Keratinocyte (primary cell): ENCODE measurements around the gene ANXA3. TPM values are rescaled to one million over a fixed set of nuclear protein-coding genes. Genes with fewer than 3 reads are reported as not detected.

Experiments
- DNase-seq: peaks from one replicate; pipeline ENCODE4 v3.0.0-alpha.2; 2011; ENCODE audit warnings: low read depth, missing footprints, low spot score
- FAIRE-seq: peaks from 2 replicates; lab custom pipeline; 2011; peaks lifted over from hg19 to GRCh38; lab: Jason Lieb, UNC
- H2AFZ ChIP-seq: 2 replicates; pipeline ENCODE4 v1.6.0; 2012; ENCODE audit warnings: low read length, control low read depth, inconsistent platforms; ENCODE audit not compliant: control insufficient read depth
- H3K27ac ChIP-seq: 2 replicates; pipeline ENCODE4 v1.5.1; 2011; ENCODE audit warnings: low read length; ENCODE audit not compliant: control insufficient read depth, insufficient read depth
- H3K27me3 ChIP-seq: 3 replicates; pipeline ENCODE4 v1.6.0; 2011; ENCODE audit warnings: low read length; ENCODE audit not compliant: control insufficient read depth, insufficient read depth; ENCODE audit errors: extremely low read depth
- H3K36me3 ChIP-seq, 2 experiments: 2 replicates in 1 of 2; 3 replicates in 1 of 2; pipeline ENCODE4 v1.5.1; 2011; ENCODE audit warnings: low read length in 2 of 2, mild to moderate bottlenecking in 1 of 2; ENCODE audit not compliant: control insufficient read depth in 2 of 2, insufficient read depth in 2 of 2; ENCODE audit errors: extremely low read depth in 1 of 2
- H3K4me1 ChIP-seq: 3 replicates; pipeline ENCODE4 v1.5.1; 2011; ENCODE audit warnings: low read length; ENCODE audit not compliant: control insufficient read depth, insufficient read depth; ENCODE audit errors: extremely low read depth
- H3K4me2 ChIP-seq: 3 replicates; pipeline ENCODE4 v1.6.0; 2011; ENCODE audit warnings: low read depth, low read length; ENCODE audit not compliant: control insufficient read depth, insufficient read depth; ENCODE audit errors: extremely low read depth
- H3K4me3 ChIP-seq, 3 experiments: fragments of 200-600 bp in 1 of 3; sonication (generic) in 1 of 3; 2 replicates in 2 of 3; 3 replicates in 1 of 3; pipeline ENCODE4 v1.5.1; 2011 to 2016; ENCODE audit warnings: low read length in 3 of 3, mild to moderate bottlenecking in 3 of 3, control low read depth in 2 of 3, inconsistent platforms in 1 of 3, low read depth in 1 of 3, mixed read lengths in 1 of 3, mixed run types in 1 of 3, moderate library complexity in 1 of 3; ENCODE audit not compliant: control insufficient read depth in 2 of 3, insufficient read depth in 2 of 3; ENCODE audit errors: extremely low read depth in 1 of 3
- H3K79me2 ChIP-seq: 2 replicates; pipeline ENCODE4 v1.6.0; 2012; ENCODE audit warnings: low read length; ENCODE audit not compliant: control insufficient read depth, insufficient read depth
- H3K9ac ChIP-seq: 3 replicates; pipeline ENCODE4 v1.6.0; 2011; ENCODE audit warnings: low read length; ENCODE audit not compliant: control insufficient read depth, insufficient read depth; ENCODE audit errors: extremely low read depth
- H3K9me1 ChIP-seq: 3 replicates; pipeline ENCODE4 v1.6.0; 2011; ENCODE audit warnings: low read length; ENCODE audit not compliant: control insufficient read depth, insufficient read depth; ENCODE audit errors: extremely low read depth
- H3K9me3 ChIP-seq: 2 replicates; pipeline ENCODE4 v1.5.1; 2012; ENCODE audit warnings: low read depth, low read length; ENCODE audit not compliant: control insufficient read depth
- H4K20me1 ChIP-seq: 3 replicates; pipeline ENCODE4 v1.6.0; 2011; ENCODE audit warnings: low read length; ENCODE audit not compliant: control insufficient read depth, insufficient read depth; ENCODE audit errors: extremely low read depth
- EZH2 ChIP-seq: IDR thresholded peaks from one replicate; pipeline ENCODE4 v1.6.1; 2012; ENCODE audit warnings: inconsistent platforms, mild to moderate bottlenecking, low read length, moderate library complexity
- dilution Hi-C: fragments of 300-500 bp; cut with MboI; formaldehyde crosslinking; loops from one replicate; pipeline ENCODE4 v1.7.0; 2020; ENCODE audit warnings: low sequenced_read_pairs; ENCODE audit not compliant: extremely low pct_ligation_motif_present
- polyA plus RNA-seq, 5 experiments: library from polyadenylated mRNA; depleted of rRNA in 3 of 5; stranded (reverse) in 3 of 5; stranded (forward) in 1 of 5; unstranded in 1 of 5; fragments of >200 nt; gene quantifications; 1 replicate in 1 of 5; 2 replicates in 3 of 5; 3 replicates in 1 of 5; pipeline versions ENCODE4 v1.2.1 to v1.2.3, GENCODE V29; 2011 to 2012; ENCODE audit warnings: missing spikeins in 2 of 5, low read depth in 1 of 5, low replicate concordance in 1 of 5
- TF ChIP-seq, protein P1 (sequence below), 3 experiments: IDR thresholded peaks in 1 of 3; conservative IDR thresholded peaks in 1 of 3; optimal IDR thresholded peaks in 1 of 3; 2 replicates in 2 of 3; 3 replicates in 1 of 3; pipeline versions ENCODE3 to v1.5.1; 2011; ENCODE audit warnings: low read length in 3 of 3, mild to moderate bottlenecking in 3 of 3, moderate library complexity in 2 of 3, control low read depth in 1 of 3, inconsistent platforms in 1 of 3; ENCODE audit not compliant: insufficient read depth in 2 of 3; ENCODE audit errors: extremely low read depth in 1 of 3

ANXA3 gene
- polyA plus RNA-seq, 1 donor (not counting 4 experiments of a cell fraction or from before 2014, with no cell fraction given): 463 TPM

DNA sequence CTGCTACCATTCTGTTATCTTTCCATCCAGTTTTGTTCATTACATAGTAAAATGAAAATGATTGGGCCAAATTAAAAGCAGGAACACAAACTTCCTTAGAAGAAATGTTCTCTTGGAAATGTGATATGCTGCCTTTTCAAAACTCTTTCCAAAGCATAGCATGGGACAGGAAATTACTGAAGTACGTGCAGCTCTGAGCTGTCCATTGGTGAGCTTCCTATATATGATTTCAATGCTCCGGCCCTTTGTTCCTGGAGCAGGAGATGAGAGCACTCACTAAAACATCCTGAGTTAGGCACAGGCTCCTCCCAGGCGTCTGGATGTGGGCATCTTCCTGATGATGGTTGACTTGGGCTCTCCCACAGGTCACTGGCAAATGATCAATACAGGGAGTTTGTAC, 33.0 kb upstream of the ANXA3 start:
- FAIRE-seq (no peak), DNase-seq (no peak)
- Histone ChIP-seq H3K27ac (no peak overlapping the region), H3K9me1 (no peaks in the 10 kb centered on the region), H3K27me3 (no peaks in the 10 kb centered on the region), H2AFZ (no peak overlapping the region), H3K79me2 (no peaks in the 10 kb centered on the region), H3K9ac (no peak overlapping the region), H4K20me1 (no peaks in the 10 kb centered on the region), H3K4me1 (no peaks in the 10 kb centered on the region), H3K4me2 (no peak overlapping the region), H3K36me3 (peaks cover 0 to 5% of the 10 kb centered on the region in 2 experiments), H3K4me3 (no peak overlapping the region), H3K9me3 (no peaks in the 10 kb centered on the region)
- dilution Hi-C loops: no loop called here
- TF ChIP-seq EZH2: no peak
- TF ChIP-seq, protein P1, sequence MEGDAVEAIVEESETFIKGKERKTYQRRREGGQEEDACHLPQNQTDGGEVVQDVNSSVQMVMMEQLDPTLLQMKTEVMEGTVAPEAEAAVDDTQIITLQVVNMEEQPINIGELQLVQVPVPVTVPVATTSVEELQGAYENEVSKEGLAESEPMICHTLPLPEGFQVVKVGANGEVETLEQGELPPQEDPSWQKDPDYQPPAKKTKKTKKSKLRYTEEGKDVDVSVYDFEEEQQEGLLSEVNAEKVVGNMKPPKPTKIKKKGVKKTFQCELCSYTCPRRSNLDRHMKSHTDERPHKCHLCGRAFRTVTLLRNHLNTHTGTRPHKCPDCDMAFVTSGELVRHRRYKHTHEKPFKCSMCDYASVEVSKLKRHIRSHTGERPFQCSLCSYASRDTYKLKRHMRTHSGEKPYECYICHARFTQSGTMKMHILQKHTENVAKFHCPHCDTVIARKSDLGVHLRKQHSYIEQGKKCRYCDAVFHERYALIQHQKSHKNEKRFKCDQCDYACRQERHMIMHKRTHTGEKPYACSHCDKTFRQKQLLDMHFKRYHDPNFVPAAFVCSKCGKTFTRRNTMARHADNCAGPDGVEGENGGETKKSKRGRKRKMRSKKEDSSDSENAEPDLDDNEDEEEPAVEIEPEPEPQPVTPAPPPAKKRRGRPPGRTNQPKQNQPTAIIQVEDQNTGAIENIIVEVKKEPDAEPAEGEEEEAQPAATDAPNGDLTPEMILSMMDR (optimal IDR thresholded peaks at IDR 0.05 in 1 of 3, IDR thresholded peaks at IDR 0.05 in 1 of 3, conservative IDR thresholded peaks at IDR 0.05 in 1 of 3; ENCODE audit: extremely low read depth in 1 of 3, insufficient read depth in 2 of 3, low read length in 3 of 3): no peak

DNA sequence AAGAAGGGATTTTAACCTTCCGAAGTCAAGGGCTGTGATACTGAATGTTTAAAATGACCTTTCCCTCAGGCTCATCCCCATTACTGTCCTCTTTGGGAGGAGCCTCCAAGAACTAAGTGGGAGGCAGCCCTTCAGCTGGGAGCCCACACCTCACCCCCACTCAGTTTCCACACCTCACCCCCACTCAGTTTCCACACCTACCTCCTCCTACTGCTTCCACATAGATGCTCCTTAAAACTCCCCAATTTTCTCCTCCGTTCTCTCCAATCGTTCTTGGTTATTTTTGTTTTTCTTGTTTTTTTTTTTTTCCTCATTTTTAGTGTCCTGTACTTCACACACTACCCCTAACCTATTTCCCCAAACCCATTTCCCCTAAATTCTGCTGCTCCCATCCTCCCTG, 31.6 kb upstream of the ANXA3 start:
- no peak overlapping the region for H3K4me3 ChIP-seq
- H3K27ac ChIP-seq: no peak overlapping the region
- dilution Hi-C loops: no loop called here
- H3K4me2 ChIP-seq: no peak overlapping the region
- H2AFZ ChIP-seq: no peak overlapping the region
- H3K36me3 ChIP-seq: peaks cover 0 to 3% of the 10 kb centered on the region in 2 experiments
- H3K4me1 ChIP-seq: no peaks in the 10 kb centered on the region
- no peak overlapping the region for H3K9ac ChIP-seq
- H3K9me3 ChIP-seq: no peaks in the 10 kb centered on the region
- H3K27me3 ChIP-seq: no peaks in the 10 kb centered on the region
- no peaks in the 10 kb centered on the region for H4K20me1 ChIP-seq
- no peak for DNase-seq
- TF ChIP-seq, protein P1 (optimal IDR thresholded peaks at IDR 0.05 in 1 of 3, IDR thresholded peaks at IDR 0.05 in 1 of 3, conservative IDR thresholded peaks at IDR 0.05 in 1 of 3; ENCODE audit: extremely low read depth in 1 of 3, insufficient read depth in 2 of 3, low read length in 3 of 3): no peak
- TF ChIP-seq EZH2: no peak
- no peak for FAIRE-seq
- H3K9me1 ChIP-seq: no peaks in the 10 kb centered on the region
- no peaks in the 10 kb centered on the region for H3K79me2 ChIP-seq
